Activated T-cell treated with anti-CD3 and anti-CD28 coated beads, Interleukin-2, amount 50 U/mL, for 72 hours (primary cell): ENCODE data around the gene SNX21. TPM values are rescaled to one million over a fixed set of nuclear protein-coding genes. Genes with fewer than 3 reads are reported as not detected.
A peak's percentile ranks its signal among the peaks of the same experiment; 100 is the strongest.
"Not testable (repeated sequence)": the region's sequence is repeated elsewhere in the genome, so short reads cannot be mapped to it uniquely, and the experiment has no call there.

Experiments used
- ATAC-seq, 2 donors: fragments of 150-1000 bp; cut with Tn5 transposase; replicated peaks in 1 of 2; 2 replicates each; pipeline ENCODE4 v1.10.0; 2021; ENCODE audit warnings: moderate library complexity in 2 of 2, mild to moderate bottlenecking in 1 of 2
- DNase-seq, 2 donors: peaks; one replicate each; pipeline ENCODE4 v3.0.0; 2021 to 2022; ENCODE audit warnings: mixed read lengths in 1 of 2
- H3K27ac Mint-ChIP-seq: one replicate; pipeline ENCODE4 v1.8.0; 2022; ENCODE audit warnings: mild to moderate bottlenecking, moderate library complexity, mixed read lengths
- H3K27me3 Mint-ChIP-seq: one replicate; pipeline ENCODE4 v1.8.0; 2022; ENCODE audit warnings: low read depth, mixed read lengths
- H3K36me3 Mint-ChIP-seq, 2 donors: one replicate each; pipeline ENCODE4 v1.8.0; 2022; ENCODE audit warnings: mixed read lengths in 2 of 2, mild to moderate bottlenecking in 1 of 2; ENCODE audit not compliant: insufficient read depth in 2 of 2
- H3K4me1 Mint-ChIP-seq: one replicate; pipeline ENCODE4 v1.8.0; 2022; ENCODE audit warnings: low read depth, mixed read lengths
- H3K4me3 Mint-ChIP-seq, 2 donors: one replicate each; pipeline ENCODE4 v1.8.0; 2022; ENCODE audit warnings: mild to moderate bottlenecking in 2 of 2, mixed read lengths in 2 of 2, moderate library complexity in 2 of 2
- H3K9me3 Mint-ChIP-seq, 2 donors: one replicate each; pipeline ENCODE4 v1.8.0; 2022; ENCODE audit warnings: mixed read lengths in 2 of 2
- total RNA-seq, 2 donors: library from RNA; stranded (reverse); gene quantifications; one replicate each; pipeline ENCODE4 v1.2.3, GENCODE V29; 2022

The SNX21 gene
- total RNA-seq, 2 donors from 2014 or later, result 1.8 to 2.4 TPM

DNA sequence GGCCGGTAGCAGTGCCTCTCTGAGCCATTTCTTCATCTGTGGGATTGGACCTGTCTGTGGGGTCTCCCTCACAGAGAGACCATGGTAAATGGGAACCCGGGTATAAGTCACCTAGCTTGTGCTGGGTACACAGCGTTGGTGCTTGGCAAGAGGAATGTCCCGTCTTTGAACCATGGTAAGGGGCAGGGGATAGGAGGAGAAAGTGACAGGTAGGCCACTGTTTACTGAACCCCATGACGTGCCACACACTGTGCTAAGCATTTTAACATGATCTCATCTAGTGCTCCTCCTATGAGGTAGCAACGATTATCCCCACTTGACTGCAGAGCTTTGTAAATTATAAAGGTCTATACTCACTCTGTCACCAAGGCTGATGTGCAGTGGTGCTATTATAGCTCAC lies 5.9 kb upstream of the SNX21 start:
- Mint-ChIP-seq H3K4me3 (no peak overlapping the region), H3K27ac (no peak overlapping the region), H3K36me3 (no peaks in the 10 kb centered on the region), H3K9me3 (no peaks in the 10 kb centered on the region), H3K4me1 (peaks cover 20% of the 10 kb centered on the region), H3K27me3 (peaks cover 24% of the 10 kb centered on the region)
- ATAC-seq (no peak), DNase-seq (no peak)

DNA sequence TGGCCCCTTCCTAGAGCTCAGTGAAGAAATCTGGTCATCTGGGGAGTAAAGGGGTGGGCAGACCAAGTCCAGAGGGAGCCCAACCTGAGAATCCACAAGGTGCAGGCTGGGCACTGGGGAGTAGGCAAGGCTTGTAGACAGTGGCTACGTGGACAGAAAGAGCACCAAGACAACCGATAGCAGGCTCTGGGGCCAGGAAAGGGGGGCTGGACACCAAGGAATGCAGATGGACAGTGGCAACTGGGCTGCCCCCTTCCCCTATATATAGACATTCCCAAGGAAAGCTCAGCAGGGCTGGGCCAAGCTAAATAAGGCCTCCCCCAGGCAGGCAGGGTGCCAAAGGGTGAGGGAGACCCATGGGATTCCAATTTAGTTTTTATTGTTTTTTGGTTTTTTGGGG lies 5.0 kb upstream of the SNX21 start:
- Mint-ChIP-seq H3K4me3 (no peak overlapping the region), H3K27me3 (peaks cover 15% of the 10 kb centered on the region), H3K4me1 (peaks cover 20% of the 10 kb centered on the region), H3K36me3 (no peaks in the 10 kb centered on the region), H3K27ac (no peak overlapping the region), H3K9me3 (no peaks in the 10 kb centered on the region)
- DNase-seq (no peak), ATAC-seq (no peak)

DNA sequence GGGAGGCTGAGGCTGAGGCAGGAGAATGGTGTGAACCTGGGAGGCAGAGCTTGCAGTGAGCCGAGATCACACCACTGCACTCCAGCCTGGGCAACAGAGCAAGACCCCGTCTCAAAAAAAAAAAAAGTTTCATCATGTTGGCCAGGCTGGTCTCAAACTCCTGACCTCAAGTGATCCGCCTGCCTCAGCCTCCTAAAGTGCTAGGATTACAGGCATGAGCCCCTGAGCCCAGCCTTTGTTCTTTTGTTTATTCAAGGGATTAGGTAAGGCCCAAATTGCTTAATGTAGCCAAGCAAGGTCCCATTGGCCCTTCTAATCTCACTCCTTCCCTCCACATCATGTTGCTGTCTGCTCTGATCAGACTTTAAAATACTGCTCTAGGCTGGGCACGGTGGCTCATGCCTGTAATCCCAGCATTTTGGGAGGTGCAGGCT lies 3.9 kb upstream of the SNX21 start:
- not testable (repeated sequence) for ATAC-seq, H3K27ac Mint-ChIP-seq, H3K36me3 Mint-ChIP-seq, H3K4me3 Mint-ChIP-seq, H3K9me3 Mint-ChIP-seq, H3K4me1 Mint-ChIP-seq, DNase-seq, H3K27me3 Mint-ChIP-seq

DNA sequence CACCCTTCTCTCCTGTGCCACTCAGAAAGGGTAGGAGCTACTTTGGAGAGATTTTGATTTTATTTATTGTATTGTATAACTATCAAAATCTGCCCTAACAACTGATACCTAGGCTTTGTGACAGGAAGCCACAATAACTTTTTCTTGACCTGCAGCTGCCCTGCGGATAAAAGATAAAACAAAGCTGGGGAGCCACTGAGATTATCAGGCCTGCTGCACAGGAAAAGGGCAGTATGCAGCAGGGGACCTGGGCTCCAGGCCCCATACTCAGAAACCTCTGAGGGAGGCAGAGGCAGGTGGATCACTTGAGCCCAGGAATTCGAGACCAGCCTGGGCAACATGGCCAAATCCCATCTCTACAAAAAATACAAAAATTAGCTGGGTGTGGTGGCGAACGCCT lies 980 bp upstream of the SNX21 start:
- no peak for ATAC-seq
- Mint-ChIP-seq H3K27ac (no peak overlapping the region), H3K27me3 (no peaks in the 10 kb centered on the region)

DNA sequence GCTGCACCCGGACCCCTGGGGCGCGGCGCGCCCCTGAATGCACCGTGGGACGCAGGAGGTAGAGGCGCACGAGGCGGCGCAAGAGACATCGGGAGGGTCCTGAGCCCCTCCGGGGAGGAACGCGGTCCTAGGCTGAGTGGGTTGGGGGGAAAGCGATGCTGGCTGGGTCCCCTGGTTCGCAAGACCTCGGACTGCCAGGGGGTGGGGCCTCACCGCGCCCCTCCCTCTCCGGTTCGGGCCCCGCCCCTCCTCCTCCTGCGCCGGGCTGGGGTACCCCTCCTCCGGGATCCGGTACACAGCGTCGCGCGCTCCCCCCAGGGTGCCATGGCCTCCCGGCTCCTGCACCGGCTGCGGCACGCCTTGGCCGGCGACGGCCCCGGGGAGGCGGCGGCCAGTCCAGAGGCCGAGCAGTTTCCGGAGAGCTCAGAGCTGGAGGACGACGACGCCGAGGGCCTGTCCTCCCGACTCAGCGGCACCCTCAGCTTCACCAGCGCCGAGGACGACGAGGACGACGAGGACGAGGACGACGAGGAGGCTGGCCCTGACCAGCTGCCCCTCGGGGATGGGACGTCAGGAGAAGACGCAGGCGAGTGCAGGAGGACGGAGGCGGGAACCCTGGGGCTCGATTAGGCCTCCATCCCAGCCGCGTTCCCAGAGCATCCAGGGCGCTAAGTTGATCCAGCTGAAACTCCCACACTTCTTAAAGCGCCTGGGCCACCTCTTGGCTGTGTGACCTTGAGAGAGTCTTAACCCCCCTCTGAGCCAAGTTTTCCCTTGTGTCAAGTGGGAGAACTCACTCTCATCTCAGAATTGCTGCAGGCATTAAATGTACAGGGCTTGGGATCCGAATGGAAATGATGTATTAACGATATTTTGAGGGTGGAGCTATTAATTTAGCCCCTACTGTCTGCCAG lies 541 bp downstream of the SNX21 start:
- peak; percentile 84 to 86 for ATAC-seq

More for the DNA sequence above, 980 bp upstream of the SNX21 start:
- Mint-ChIP-seq H3K9me3 (no peaks in the 10 kb centered on the region), H3K4me3 (peak overlapping the region; percentile 29 to 83), H3K4me1 (peaks cover 10% of the 10 kb centered on the region), H3K36me3 (no peaks in the 10 kb centered on the region)
- no peak for DNase-seq

DNA sequence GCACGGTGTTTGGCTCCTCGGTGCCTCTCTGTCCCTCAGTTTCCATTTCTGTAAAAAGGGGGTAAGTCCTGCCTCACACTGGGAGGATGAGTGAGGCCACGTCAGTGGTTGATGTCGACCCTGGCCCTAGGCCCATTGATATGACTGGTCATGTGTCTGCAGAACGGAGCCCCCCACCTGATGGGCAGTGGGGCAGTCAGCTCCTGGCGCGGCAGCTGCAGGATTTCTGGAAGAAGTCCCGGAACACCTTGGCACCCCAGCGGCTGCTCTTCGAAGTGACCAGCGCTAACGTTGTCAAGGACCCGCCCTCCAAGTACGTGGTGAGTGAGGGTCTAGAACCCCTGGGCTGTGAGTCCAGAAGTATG lies 1.2 kb downstream of the SNX21 start:
- H3K36me3 Mint-ChIP-seq, result no peaks in the 10 kb centered on the region
- DNase-seq, result no peak
- H3K9me3 Mint-ChIP-seq, result no peaks in the 10 kb centered on the region
- peaks cover 10% of the 10 kb centered on the region for H3K4me1 Mint-ChIP-seq
- no peak overlapping the region for H3K27ac Mint-ChIP-seq
- H3K27me3 Mint-ChIP-seq, result no peaks in the 10 kb centered on the region
- ATAC-seq, result no peak
- H3K4me3 Mint-ChIP-seq, result peak overlapping the region; percentile 83 to 97

More for the DNA sequence above, 541 bp downstream of the SNX21 start:
- no peaks in the 10 kb centered on the region for H3K9me3 Mint-ChIP-seq
- H3K4me1 Mint-ChIP-seq, result peaks cover 10% of the 10 kb centered on the region
- no peak overlapping the region for H3K27ac Mint-ChIP-seq
- H3K4me3 Mint-ChIP-seq, result peak overlapping the region; percentile 83 to 97
- H3K36me3 Mint-ChIP-seq, result no peaks in the 10 kb centered on the region
- no peaks in the 10 kb centered on the region for H3K27me3 Mint-ChIP-seq
- DNase-seq, result peak; percentile 56 to 64

DNA sequence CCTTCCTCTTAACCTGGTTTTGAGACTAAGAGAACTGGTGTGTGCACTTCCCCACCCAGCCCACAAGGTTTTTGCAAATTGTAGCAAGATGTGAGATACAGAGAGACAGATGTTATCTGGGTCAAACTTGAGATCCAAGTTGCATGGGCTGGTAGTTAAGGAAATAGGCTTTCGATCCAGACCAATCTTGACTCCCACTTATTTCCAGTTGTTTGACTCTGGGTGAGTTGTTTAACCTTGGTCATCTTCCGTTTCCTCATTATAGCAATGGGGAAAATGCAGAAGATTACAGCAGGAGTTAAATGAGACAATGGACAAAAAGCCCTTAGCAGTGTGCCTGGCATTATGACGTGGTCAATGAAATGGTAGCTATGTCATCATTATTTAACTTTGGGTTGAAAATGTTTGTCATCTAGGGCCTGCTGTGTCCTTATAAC lies 1.7 kb downstream of the SNX21 start:
- H3K27me3 Mint-ChIP-seq, result no peaks in the 10 kb centered on the region
- DNase-seq, result no peak
- H3K4me1 Mint-ChIP-seq, result peaks cover 10% of the 10 kb centered on the region
- H3K36me3 Mint-ChIP-seq, result no peaks in the 10 kb centered on the region
- ATAC-seq, result no peak
- no peaks in the 10 kb centered on the region for H3K9me3 Mint-ChIP-seq
- H3K4me3 Mint-ChIP-seq, result no peak overlapping the region
- no peak overlapping the region for H3K27ac Mint-ChIP-seq

DNA sequence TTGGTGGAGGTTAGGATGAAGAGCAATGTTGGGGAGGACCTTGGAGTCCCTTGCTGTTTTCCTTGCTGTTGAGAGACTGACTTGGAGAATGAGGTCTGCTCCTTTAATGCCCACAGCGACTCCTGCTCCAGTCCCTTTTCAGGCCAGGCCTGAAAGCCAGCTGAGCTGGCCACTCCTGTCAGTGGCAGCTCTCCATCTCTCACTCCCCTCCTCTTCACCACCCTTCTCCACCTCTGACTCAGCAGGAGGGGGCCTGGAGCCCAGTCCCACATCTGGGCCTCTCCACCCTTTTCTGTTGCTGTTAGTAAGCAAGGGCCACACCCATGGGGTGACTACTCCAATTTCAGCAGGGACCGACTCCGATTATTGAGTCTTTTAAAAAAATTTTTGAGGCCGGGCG lies 2.2 kb downstream of the SNX21 start:
- Mint-ChIP-seq H3K27me3 (no peaks in the 10 kb centered on the region), H3K27ac (no peak overlapping the region), H3K4me3 (no peak overlapping the region), H3K9me3 (no peaks in the 10 kb centered on the region), H3K4me1 (peaks cover 10% of the 10 kb centered on the region), H3K36me3 (no peaks in the 10 kb centered on the region)
- DNase-seq, result no peak
- ATAC-seq, result no peak

DNA sequence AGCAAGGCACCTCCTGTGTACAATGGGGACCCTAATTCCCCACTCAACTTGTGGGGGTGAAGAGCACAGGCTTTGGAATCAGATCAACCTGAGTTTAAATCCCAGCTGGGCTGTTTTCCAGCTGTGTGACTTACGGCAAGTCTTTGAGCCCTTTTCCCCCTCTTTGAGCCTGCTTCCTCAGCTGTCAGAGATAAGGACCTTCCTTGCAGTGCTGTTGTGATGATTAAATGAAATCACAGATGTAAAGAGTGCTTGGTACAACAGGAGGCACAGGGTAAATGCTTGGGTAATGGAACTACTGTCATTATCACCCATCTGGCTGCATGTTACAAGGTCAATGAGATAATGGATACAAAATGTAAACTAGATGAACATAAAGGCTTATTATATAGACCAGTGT lies 3.2 kb downstream of the SNX21 start:
- Mint-ChIP-seq H3K4me1 (peaks cover 10% of the 10 kb centered on the region), H3K9me3 (no peaks in the 10 kb centered on the region), H3K27me3 (no peaks in the 10 kb centered on the region), H3K27ac (no peak overlapping the region), H3K36me3 (no peaks in the 10 kb centered on the region), H3K4me3 (no peak overlapping the region)
- DNase-seq (no peak), ATAC-seq (no peak)

DNA sequence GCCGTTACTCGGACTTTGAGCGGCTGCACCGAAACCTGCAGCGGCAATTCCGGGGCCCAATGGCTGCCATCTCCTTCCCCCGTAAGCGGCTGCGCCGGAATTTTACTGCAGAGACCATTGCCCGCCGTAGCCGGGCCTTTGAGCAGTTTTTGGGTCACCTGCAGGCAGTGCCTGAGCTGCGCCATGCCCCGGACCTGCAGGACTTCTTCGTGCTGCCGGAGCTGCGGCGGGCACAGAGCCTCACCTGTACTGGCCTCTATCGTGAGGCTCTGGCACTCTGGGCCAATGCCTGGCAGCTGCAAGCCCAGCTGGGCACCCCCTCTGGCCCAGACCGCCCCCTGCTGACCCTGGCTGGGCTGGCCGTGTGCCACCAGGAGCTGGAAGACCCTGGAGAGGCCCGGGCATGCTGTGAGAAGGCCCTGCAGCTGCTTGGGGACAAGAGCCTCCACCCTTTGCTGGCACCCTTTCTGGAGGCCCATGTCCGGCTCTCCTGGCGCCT lies 7.2 kb downstream of the SNX21 start:
- Mint-ChIP-seq H3K4me1 (no peaks in the 10 kb centered on the region), H3K27me3 (no peaks in the 10 kb centered on the region)

DNA sequence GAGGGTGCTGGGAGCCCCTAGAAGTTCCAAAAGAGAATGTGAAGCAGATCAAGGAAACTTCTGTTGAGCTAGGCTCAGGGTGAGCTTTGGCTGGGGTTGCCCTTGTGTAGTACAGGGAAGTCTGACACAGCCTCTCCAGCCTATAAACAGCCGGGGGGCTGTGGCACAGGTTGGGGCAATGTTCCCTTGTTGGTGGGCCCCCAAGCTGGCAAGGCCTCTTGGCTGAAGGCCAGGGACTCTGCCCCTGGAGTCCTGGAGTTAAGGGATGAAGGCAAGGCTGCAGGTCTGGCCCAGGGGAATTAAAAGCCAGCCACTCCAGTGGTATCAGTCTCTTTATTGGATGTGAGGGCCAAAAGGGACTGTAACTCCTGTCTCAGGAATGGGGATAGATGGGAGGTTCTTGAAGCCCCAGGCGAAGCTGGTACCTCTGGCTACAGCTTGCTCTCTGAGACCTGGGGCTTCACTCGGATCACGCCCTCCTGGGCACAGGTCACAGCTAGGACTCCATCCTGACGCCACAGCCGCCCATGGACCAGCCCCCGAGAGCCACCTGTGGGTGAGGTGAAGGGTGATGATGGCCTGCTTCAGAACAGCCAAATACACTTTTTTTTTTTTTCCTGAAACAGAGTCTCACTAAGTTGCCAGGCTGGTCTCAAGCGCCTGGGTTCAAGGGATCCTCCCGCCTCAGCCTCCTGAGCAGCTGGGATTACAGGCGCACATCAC lies 8.0 kb downstream of the SNX21 start:
- DNase-seq (no peak), ATAC-seq (no peak)
- Mint-ChIP-seq H3K27me3 (no peaks in the 10 kb centered on the region), H3K9me3 (no peaks in the 10 kb centered on the region), H3K4me1 (no peaks in the 10 kb centered on the region), H3K27ac (no peak overlapping the region), H3K4me3 (no peak overlapping the region), H3K36me3 (peaks cover 2 to 8% of the 10 kb centered on the region in 2 donors)

More for the DNA sequence above, 7.2 kb downstream of the SNX21 start:
- Mint-ChIP-seq H3K36me3 (peaks cover 2 to 8% of the 10 kb centered on the region in 2 donors), H3K4me3 (no peak overlapping the region), H3K9me3 (no peaks in the 10 kb centered on the region), H3K27ac (no peak overlapping the region)
- no peak for ATAC-seq
- DNase-seq, result no peak

DNA sequence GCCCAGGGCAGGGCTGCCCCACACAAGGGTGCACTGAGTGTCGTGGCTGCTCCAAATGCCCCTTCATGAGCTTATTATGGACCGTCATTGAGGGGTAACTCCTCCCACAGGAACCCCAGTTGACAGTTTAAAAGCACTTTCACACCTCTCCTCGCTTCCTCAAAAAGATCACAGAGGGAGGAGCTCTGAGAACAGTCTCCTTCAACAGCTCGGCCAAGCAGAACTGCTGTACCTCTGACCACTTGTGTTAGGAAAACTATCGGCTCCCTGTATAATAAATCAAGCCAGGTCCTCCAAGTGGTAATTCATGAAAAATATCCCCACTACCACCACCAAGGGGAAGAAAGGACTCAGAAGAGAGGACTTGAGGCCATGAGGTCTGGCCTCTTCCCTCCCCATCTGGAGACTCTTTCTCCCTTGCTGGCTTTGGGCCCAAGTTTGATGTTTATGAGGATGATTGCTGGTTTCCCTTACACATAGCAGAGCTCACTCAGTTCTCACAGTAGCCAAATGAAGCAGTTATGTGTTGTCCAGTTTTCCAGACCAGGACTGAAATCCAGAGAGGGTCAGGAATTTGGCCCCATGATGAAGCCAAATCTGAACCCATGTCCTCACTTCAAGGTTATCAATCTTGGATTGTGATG lies 8.7 kb downstream of the SNX21 start:
- Mint-ChIP-seq H3K36me3 (peaks cover 2 to 8% of the 10 kb centered on the region in 2 donors), H3K27ac (no peak overlapping the region), H3K27me3 (no peaks in the 10 kb centered on the region), H3K4me1 (no peaks in the 10 kb centered on the region), H3K9me3 (no peaks in the 10 kb centered on the region), H3K4me3 (no peak overlapping the region)
- DNase-seq (no peak), ATAC-seq (no peak)

DNA sequence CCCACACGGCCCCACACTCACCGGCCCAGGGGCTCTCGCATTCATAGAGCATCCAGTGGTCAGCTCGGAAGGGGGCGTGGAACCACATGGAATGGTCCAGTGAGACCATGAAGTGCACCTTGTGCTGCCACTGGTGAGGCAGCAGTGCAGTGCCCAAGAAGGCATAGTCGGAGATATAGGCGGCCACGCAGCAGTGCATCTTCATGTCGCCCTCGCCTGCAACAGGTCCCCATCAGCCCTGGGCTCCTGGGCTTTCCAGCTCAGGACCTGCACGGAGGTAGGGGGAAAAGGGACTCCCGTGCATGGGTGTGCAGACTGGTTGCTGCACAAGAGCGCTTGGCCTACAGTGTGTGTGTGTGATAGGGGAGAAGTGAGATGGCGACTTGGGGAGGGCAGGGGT lies 9.9 kb downstream of the SNX21 start:
- H3K27ac Mint-ChIP-seq, result no peak overlapping the region
- H3K36me3 Mint-ChIP-seq, result peaks cover 2 to 8% of the 10 kb centered on the region in 2 donors

More for the DNA sequence above, 9.9 kb downstream of the SNX21 start:
- no peaks in the 10 kb centered on the region for H3K9me3 Mint-ChIP-seq
- H3K4me1 Mint-ChIP-seq, result no peaks in the 10 kb centered on the region
- DNase-seq (no peak), ATAC-seq (no peak)
- H3K27me3 Mint-ChIP-seq, result no peaks in the 10 kb centered on the region
- no peak overlapping the region for H3K4me3 Mint-ChIP-seq
